ENCODE results near the gene ZNF507. TPM values are rescaled to one million over a fixed set of nuclear protein-coding genes. Genes with fewer than 3 reads are reported as not detected.

ZNF507 gene
- total and polyA plus RNA-seq, 9 of the 15 experiments (the other 6 are each of a cell fraction or from before 2014, with no cell fraction given), result 2.9 to 25.0 (median 10.4) TPM

- TF ChIP-seq TAL1 (IDR thresholded peaks at IDR 0.05), result peak; percentile 64
- no peak for TF ChIP-seq TOE1 (IDR thresholded peaks at IDR 0.05; ENCODE audit: borderline replicate concordance)
- TF ChIP-seq TOE1 (CRISPR knock-in tag; IDR thresholded peaks at IDR 0.05; ENCODE audit: borderline replicate concordance, low read depth), result no peak
- no peak for TF ChIP-seq FOXA1 (IDR thresholded peaks at IDR 0.05; ENCODE audit: borderline replicate concordance)
- TF ChIP-seq ZNF134 (CRISPR knock-in tag; conservative IDR thresholded peaks at IDR 0.05), result no peak
- no peak for TF ChIP-seq TRIM28 (IDR thresholded peaks at IDR 0.05)
- TF ChIP-seq, protein P1, sequence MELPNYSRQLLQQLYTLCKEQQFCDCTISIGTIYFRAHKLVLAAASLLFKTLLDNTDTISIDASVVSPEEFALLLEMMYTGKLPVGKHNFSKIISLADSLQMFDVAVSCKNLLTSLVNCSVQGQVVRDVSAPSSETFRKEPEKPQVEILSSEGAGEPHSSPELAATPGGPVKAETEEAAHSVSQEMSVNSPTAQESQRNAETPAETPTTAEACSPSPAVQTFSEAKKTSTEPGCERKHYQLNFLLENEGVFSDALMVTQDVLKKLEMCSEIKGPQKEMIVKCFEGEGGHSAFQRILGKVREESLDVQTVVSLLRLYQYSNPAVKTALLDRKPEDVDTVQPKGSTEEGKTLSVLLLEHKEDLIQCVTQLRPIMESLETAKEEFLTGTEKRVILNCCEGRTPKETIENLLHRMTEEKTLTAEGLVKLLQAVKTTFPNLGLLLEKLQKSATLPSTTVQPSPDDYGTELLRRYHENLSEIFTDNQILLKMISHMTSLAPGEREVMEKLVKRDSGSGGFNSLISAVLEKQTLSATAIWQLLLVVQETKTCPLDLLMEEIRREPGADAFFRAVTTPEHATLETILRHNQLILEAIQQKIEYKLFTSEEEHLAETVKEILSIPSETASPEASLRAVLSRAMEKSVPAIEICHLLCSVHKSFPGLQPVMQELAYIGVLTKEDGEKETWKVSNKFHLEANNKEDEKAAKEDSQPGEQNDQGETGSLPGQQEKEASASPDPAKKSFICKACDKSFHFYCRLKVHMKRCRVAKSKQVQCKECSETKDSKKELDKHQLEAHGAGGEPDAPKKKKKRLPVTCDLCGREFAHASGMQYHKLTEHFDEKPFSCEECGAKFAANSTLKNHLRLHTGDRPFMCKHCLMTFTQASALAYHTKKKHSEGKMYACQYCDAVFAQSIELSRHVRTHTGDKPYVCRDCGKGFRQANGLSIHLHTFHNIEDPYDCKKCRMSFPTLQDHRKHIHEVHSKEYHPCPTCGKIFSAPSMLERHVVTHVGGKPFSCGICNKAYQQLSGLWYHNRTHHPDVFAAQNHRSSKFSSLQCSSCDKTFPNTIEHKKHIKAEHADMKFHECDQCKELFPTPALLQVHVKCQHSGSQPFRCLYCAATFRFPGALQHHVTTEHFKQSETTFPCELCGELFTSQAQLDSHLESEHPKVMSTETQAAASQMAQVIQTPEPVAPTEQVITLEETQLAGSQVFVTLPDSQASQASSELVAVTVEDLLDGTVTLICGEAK (IDR thresholded peaks at IDR 0.05), result no peak
- TF ChIP-seq, protein P1 (CRISPR knock-in tag; IDR thresholded peaks at IDR 0.05), result no peak
- peak in 1 of 2 experiments; percentile 66; a peak in 2 of 4 replicates for TF ChIP-seq ZNF639 (CRISPR knock-in tag; conservative IDR thresholded peaks at IDR 0.05 in 1 of 2, IDR thresholded peaks at IDR 0.05 in 1 of 2)
- TF ChIP-seq XRCC5 (IDR thresholded peaks at IDR 0.05; ENCODE audit: low read depth, low read length), result no peak
- no peak for TF ChIP-seq ZBTB7A (IDR thresholded peaks at IDR 0.05; ENCODE audit: borderline replicate concordance, control insufficient read depth, low read depth, low read length)
- no peak for TF ChIP-seq RBFOX2 (IDR thresholded peaks at IDR 0.05; ENCODE audit: low read depth, low read length)
- TF ChIP-seq CBX1 (IDR thresholded peaks at IDR 0.05; ENCODE audit: low read depth), result no peak
- TF ChIP-seq U2AF2 (optimal IDR thresholded peaks at IDR 0.05; ENCODE audit: low read depth, low read length), result no peak
- no peak for TF ChIP-seq DDX20 (tag; IDR thresholded peaks at IDR 0.05; ENCODE audit: low read depth)
- no peak for TF ChIP-seq TAF15 (IDR thresholded peaks at IDR 0.05; ENCODE audit: low read depth, low read length)
- TF ChIP-seq ZNF717 (CRISPR knock-in tag; IDR thresholded peaks at IDR 0.05), result no peak
- TF ChIP-seq FOXJ3 (CRISPR knock-in tag; IDR thresholded peaks at IDR 0.05), result no peak
Observed at GRCh38 chr19:32421589-32422361, 76.4 kb downstream of the ZNF507 start (continued).
